Right forelimb (tissue), 1 donor: ENCODE results near the gene IFNL3.

Experiments
- DNase-seq: peaks from one replicate; pipeline ENCODE4 v3.0.0-alpha.2; 2018

IFNL3 gene

GRCh38 chr19:39212375-39212742, 32.4 kb downstream of the IFNL3 start:
- DNase-seq, result no peak

GRCh38 chr19:39211731-39212374, 33.0 kb downstream of the IFNL3 start:
- no peak for DNase-seq

GRCh38 chr19:39209196-39209595, 35.6 kb downstream of the IFNL3 start:
- DNase-seq, result no peak

GRCh38 chr19:39208175-39208795, 36.5 kb downstream of the IFNL3 start:
- no peak for DNase-seq

- DNase-seq, result no peak
These were observed 37.4 kb downstream of the IFNL3 start for GRCh38 chr19:39207293-39207836.

- DNase-seq, result no peak
These were observed 38.7 kb downstream of the IFNL3 start for GRCh38 chr19:39206122-39206521.

GRCh38 chr19:39205449-39205764, 39.4 kb downstream of the IFNL3 start:
- no peak for DNase-seq

- no peak for DNase-seq
These were observed 41.1 kb downstream of the IFNL3 start, which contains the start of gene SYCN for GRCh38 chr19:39203372-39204341. Gene SYCN (minus strand): TSS chr19:39204263. CDS start chr19:39204254, 9 bp downstream.

GRCh38 chr19:39202998-39203355, 41.8 kb downstream of the IFNL3 start:
- DNase-seq, result no peak

GRCh38 chr19:39200803-39201115, 44.0 kb downstream of the IFNL3 start:
- DNase-seq, result no peak

- DNase-seq, result no peak
These were observed 44.6 kb downstream of the IFNL3 start for GRCh38 chr19:39200066-39200802.

- DNase-seq, result no peak
These were observed 45.8 kb downstream of the IFNL3 start for GRCh38 chr19:39199025-39199424.

- no peak for DNase-seq
These were observed 47.0 kb downstream of the IFNL3 start for GRCh38 chr19:39197808-39198207.

GRCh38 chr19:39196860-39197562, 47.8 kb downstream of the IFNL3 start, which contains the start of gene NCCRP1:
Gene NCCRP1 (plus strand): TSS chr19:39196964. CDS start chr19:39196983, 19 bp downstream.
- no peak for DNase-seq

GRCh38 chr19:39196320-39196719, 48.5 kb downstream of the IFNL3 start:
- no peak for DNase-seq

GRCh38 chr19:39195755-39196154, 49.1 kb downstream of the IFNL3 start:
- no peak for DNase-seq

GRCh38 chr19:39194832-39195542, 49.8 kb downstream of the IFNL3 start:
- no peak for DNase-seq

GRCh38 chr19:39193803-39194202, 51.0 kb downstream of the IFNL3 start:
- no peak for DNase-seq
